ENCODE results near the gene GNAQ. TPM values are rescaled to one million over a fixed set of nuclear protein-coding genes. Genes with fewer than 3 reads are reported as not detected.

GNAQ gene
- total and polyA plus RNA-seq, 2 donors (not counting 1 experiment from before 2014, with no cell fraction given), result 0.60 to 1.4 TPM

DNA sequence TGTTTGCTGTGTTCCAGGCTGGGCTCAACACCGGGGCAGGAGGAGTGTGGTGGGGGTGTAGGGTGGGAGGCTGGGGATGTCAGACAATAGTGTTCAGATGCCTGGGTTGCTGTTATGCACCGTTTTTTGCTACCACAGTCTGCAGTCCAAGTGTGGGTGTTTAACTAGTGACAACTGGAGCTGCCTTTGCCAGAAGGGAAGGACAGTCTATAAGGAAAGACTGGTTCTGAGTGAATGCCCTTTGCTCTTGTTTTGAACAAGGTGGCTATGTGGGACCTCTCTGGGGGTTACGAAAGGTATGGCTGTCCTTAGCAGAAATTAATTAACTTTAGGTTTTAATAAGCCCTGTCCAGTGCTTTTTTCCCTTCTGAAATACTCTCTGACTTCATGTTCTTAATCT is 265.0 kb downstream of the GNAQ start:
- peaks cover 2% of the 10 kb centered on the region for H3K9me3 Mint-ChIP-seq (ENCODE audit: insufficient read depth)

GRCh38 chr9:77765781-77766259 is 265.8 kb downstream of the GNAQ start:
- no peaks in the 10 kb centered on the region for H3K4me1 ChIP-seq (ENCODE audit: control insufficient read depth in 2 of 2, insufficient read depth in 2 of 2, low read length in 2 of 2)
- peaks cover 0 to 4% (median 0%) of the 10 kb centered on the region in 4 experiments for H3K27me3 ChIP-seq (replicated peaks in 1 of 4; ENCODE audit: control extremely low read depth in 1 of 4, control insufficient read depth in 3 of 4, insufficient read depth in 4 of 4, low read length in 3 of 4)
- WGBS (ENCODE audit: insufficient coverage), result no CpG with 5 or more reads among the region's 2 CpGs
- H3K36me3 ChIP-seq (replicated peaks in 1 of 2; ENCODE audit: control extremely low read depth in 1 of 2, control insufficient read depth in 1 of 2, extremely low read depth in 1 of 2, insufficient read depth in 2 of 2, low read length in 1 of 2), result no peaks in the 10 kb centered on the region
- ATAC-seq (ENCODE audit: low read depth) (no peak), DNase-seq (no peak)
- intact Hi-C loops (cut with micrococcal nuclease), result no loop called here
- no peak overlapping the region for H3K9ac ChIP-seq (ENCODE audit: low read length)
- no peak overlapping the region for H3K4me2 ChIP-seq (replicated peaks; ENCODE audit: low read depth, low read length, poor library complexity, severe bottlenecking)
- no peak overlapping the region for H3K27ac Mint-ChIP-seq
- H3K79me2 ChIP-seq (ENCODE audit: control insufficient read depth, insufficient read depth, low read length), result no peaks in the 10 kb centered on the region
- H3K9me3 ChIP-seq (ENCODE audit: control extremely low read depth in 1 of 3, control insufficient read depth in 2 of 3, insufficient read depth in 1 of 3, low read length in 2 of 3), result peaks cover 0 to 2% (median 0%) of the 10 kb centered on the region in 3 donors
- ChIA-PET CTCF (no interaction called here), POLR2A (no interaction called here)
- H3K27me3 Mint-ChIP-seq, result peaks cover 7% of the 10 kb centered on the region
- no peaks in the 10 kb centered on the region for H3K4me1 Mint-ChIP-seq
- no peaks in the 10 kb centered on the region for H4K20me1 ChIP-seq (ENCODE audit: control insufficient read depth, insufficient read depth, low read length, poor library complexity, severe bottlenecking)
- TF ChIP-seq, protein P1, sequence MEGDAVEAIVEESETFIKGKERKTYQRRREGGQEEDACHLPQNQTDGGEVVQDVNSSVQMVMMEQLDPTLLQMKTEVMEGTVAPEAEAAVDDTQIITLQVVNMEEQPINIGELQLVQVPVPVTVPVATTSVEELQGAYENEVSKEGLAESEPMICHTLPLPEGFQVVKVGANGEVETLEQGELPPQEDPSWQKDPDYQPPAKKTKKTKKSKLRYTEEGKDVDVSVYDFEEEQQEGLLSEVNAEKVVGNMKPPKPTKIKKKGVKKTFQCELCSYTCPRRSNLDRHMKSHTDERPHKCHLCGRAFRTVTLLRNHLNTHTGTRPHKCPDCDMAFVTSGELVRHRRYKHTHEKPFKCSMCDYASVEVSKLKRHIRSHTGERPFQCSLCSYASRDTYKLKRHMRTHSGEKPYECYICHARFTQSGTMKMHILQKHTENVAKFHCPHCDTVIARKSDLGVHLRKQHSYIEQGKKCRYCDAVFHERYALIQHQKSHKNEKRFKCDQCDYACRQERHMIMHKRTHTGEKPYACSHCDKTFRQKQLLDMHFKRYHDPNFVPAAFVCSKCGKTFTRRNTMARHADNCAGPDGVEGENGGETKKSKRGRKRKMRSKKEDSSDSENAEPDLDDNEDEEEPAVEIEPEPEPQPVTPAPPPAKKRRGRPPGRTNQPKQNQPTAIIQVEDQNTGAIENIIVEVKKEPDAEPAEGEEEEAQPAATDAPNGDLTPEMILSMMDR (IDR thresholded peaks at IDR 0.05), result no peak
- peaks cover 2% of the 10 kb centered on the region for H3K9me3 Mint-ChIP-seq (ENCODE audit: insufficient read depth)
- H3K4me3 ChIP-seq (ENCODE audit: control extremely low read depth in 1 of 5, extremely low read depth in 1 of 5, insufficient read depth in 1 of 5, low read depth in 2 of 5, low read length in 4 of 5), result no peak overlapping the region
- H2AFZ ChIP-seq (ENCODE audit: insufficient read depth, low read depth, low read length, poor library complexity, severe bottlenecking), result no peak overlapping the region
- H3K27ac ChIP-seq (ENCODE audit: low read length in 2 of 2), result no peak overlapping the region
- no peak overlapping the region for H3K4me3 Mint-ChIP-seq

More for the DNA sequence above, 265.0 kb downstream of the GNAQ start:
- CTCF ChIA-PET, result no interaction called here
- H3K4me1 Mint-ChIP-seq, result no peaks in the 10 kb centered on the region
- POLR2A ChIA-PET, result no interaction called here
- Histone ChIP-seq H3K4me1 (ENCODE audit: control insufficient read depth in 2 of 2, insufficient read depth in 2 of 2, low read length in 2 of 2) (no peaks in the 10 kb centered on the region), H3K27me3 (replicated peaks in 1 of 4; ENCODE audit: control extremely low read depth in 1 of 4, control insufficient read depth in 3 of 4, insufficient read depth in 4 of 4, low read length in 3 of 4) (peaks cover 0 to 4% (median 0%) of the 10 kb centered on the region in 4 experiments), H3K4me2 (replicated peaks; ENCODE audit: low read depth, low read length, poor library complexity, severe bottlenecking) (no peak overlapping the region), H2AFZ (ENCODE audit: insufficient read depth, low read depth, low read length, poor library complexity, severe bottlenecking) (no peak overlapping the region), H3K4me3 (ENCODE audit: control extremely low read depth in 1 of 5, extremely low read depth in 1 of 5, insufficient read depth in 1 of 5, low read depth in 2 of 5, low read length in 4 of 5) (no peak overlapping the region), H3K27ac (ENCODE audit: low read length in 2 of 2) (no peak overlapping the region), H3K9ac (ENCODE audit: low read length) (no peak overlapping the region), H3K9me3 (ENCODE audit: control extremely low read depth in 1 of 3, control insufficient read depth in 2 of 3, insufficient read depth in 1 of 3, low read length in 2 of 3) (peaks cover 0 to 2% (median 0%) of the 10 kb centered on the region in 3 donors), H4K20me1 (ENCODE audit: control insufficient read depth, insufficient read depth, low read length, poor library complexity, severe bottlenecking) (no peaks in the 10 kb centered on the region), H3K36me3 (replicated peaks in 1 of 2; ENCODE audit: control extremely low read depth in 1 of 2, control insufficient read depth in 1 of 2, extremely low read depth in 1 of 2, insufficient read depth in 2 of 2, low read length in 1 of 2) (no peaks in the 10 kb centered on the region), H3K79me2 (ENCODE audit: control insufficient read depth, insufficient read depth, low read length) (no peaks in the 10 kb centered on the region)
- intact Hi-C loops (cut with micrococcal nuclease), result no loop called here
- peaks cover 9% of the 10 kb centered on the region for H3K27me3 Mint-ChIP-seq
- no peak overlapping the region for H3K27ac Mint-ChIP-seq
- TF ChIP-seq, protein P1 (IDR thresholded peaks at IDR 0.05), result no peak
- TF ChIP-seq EZH2 (IDR thresholded peaks at IDR 0.05; ENCODE audit: borderline replicate concordance, insufficient read depth, low read depth, low read length, poor library complexity, severe bottlenecking), result no peak
- ATAC-seq (ENCODE audit: low read depth) (no peak), DNase-seq (no peak)
- WGBS (ENCODE audit: insufficient coverage), result 95% methylated on average over 2 of the region's 3 CpGs
- H3K4me3 Mint-ChIP-seq, result no peak overlapping the region

Data from B cell (primary cell).